Immature natural killer cell (primary cell): ENCODE measurements around the gene OR9A4. TPM values are rescaled to one million over a fixed set of nuclear protein-coding genes. Genes with fewer than 3 reads are reported as not detected.

Source experiments
- DNase-seq, 3 donors: peaks; one replicate each; pipeline ENCODE4 v3.0.0; 2022; ENCODE audit warnings: mixed read lengths in 1 of 3
- H3K27ac Mint-ChIP-seq, 6 donors: one replicate each; pipeline ENCODE4 v1.8.0; 2020; ENCODE audit warnings: mixed read lengths in 6 of 6, mild to moderate bottlenecking in 5 of 6, inconsistent platforms in 4 of 6, moderate library complexity in 3 of 6
- H3K27me3 Mint-ChIP-seq, 3 donors: one replicate each; pipeline ENCODE4 v1.8.0; 2020 to 2021; ENCODE audit warnings: low read depth in 3 of 3, mild to moderate bottlenecking in 3 of 3, mixed read lengths in 3 of 3, moderate library complexity in 3 of 3, inconsistent platforms in 1 of 3
- H3K36me3 Mint-ChIP-seq, 3 donors: one replicate each; pipeline ENCODE4 v1.8.0; 2020; ENCODE audit warnings: mixed read lengths in 3 of 3, inconsistent platforms in 2 of 3, mild to moderate bottlenecking in 2 of 3
- H3K4me1 Mint-ChIP-seq, 2 donors: one replicate each; pipeline ENCODE4 v1.8.0; 2020; ENCODE audit warnings: inconsistent platforms in 2 of 2, mild to moderate bottlenecking in 2 of 2, mixed read lengths in 2 of 2, moderate library complexity in 1 of 2
- H3K4me3 Mint-ChIP-seq, 5 donors: one replicate each; pipeline ENCODE4 v1.8.0; 2020; ENCODE audit warnings: mild to moderate bottlenecking in 5 of 5, mixed read lengths in 5 of 5, inconsistent platforms in 3 of 5, moderate library complexity in 3 of 5
- H3K9me3 Mint-ChIP-seq, 6 donors: one replicate each; pipeline ENCODE4 v1.8.0; 2020; ENCODE audit warnings: mild to moderate bottlenecking in 6 of 6, mixed read lengths in 6 of 6, inconsistent platforms in 4 of 6, moderate library complexity in 3 of 6
- polyA plus RNA-seq, 3 donors: library from polyadenylated mRNA; unstranded; fragments of 300-500 nt; fragmentation: Illumina TruSeq; gene quantifications; one replicate each; pipeline ENCODE4 v1.2.3, GENCODE V29; 2021

OR9A4 gene
- polyA plus RNA-seq, 3 donors from 2014 or later = not detected

DNA sequence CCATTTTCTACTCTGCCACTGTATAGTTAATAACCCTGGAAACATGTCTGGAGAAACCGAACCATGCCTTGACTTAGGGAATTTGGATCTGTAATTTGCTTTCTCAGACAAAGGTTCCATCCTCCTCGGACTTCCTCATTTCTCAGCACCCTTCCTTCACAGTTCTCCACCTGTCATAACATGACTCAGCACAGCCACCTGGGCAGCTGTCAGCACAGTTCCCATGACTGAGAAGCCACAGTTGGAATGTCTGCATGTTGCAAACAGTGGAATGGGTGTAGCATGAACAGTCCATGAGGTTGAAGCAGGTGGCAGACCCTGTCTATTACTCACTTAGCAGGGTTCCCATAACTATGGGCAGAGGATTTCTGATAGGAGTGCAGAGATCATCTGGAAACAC, 634 bp upstream of the OR9A4 start:
- peaks cover 0 to 4% (median 1%) of the 10 kb centered on the region in 6 donors for H3K9me3 Mint-ChIP-seq
- no peaks in the 10 kb centered on the region for H3K4me1 Mint-ChIP-seq
- peaks cover 0 to 4% (median 0%) of the 10 kb centered on the region in 3 donors for H3K27me3 Mint-ChIP-seq
- no peak overlapping the region for H3K4me3 Mint-ChIP-seq
- no peak for DNase-seq
- no peaks in the 10 kb centered on the region for H3K36me3 Mint-ChIP-seq
- H3K27ac Mint-ChIP-seq = no peak overlapping the region

DNA sequence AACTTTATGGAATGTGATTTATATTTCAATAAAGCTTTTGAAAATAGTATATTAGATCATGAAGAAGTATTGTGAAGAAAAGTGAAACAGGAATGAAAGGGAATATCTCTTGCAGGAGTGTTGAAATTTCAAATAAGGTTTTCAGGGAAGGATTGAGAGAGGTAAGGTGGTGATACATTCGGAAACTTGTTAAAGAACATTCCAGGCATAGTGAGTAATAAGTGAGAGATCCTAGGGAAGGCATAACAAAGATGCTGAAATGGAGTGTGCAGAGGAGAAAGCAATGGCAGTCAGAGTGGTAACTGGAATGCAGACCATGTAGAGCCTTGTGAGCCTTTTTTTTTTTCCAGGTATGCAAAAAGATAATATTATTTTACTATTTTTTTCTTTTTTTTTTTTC, 4.1 kb downstream of the OR9A4 start:
- Mint-ChIP-seq H3K4me3 (no peak overlapping the region), H3K27me3 (peaks cover 0 to 2% (median 0%) of the 10 kb centered on the region in 3 donors), H3K4me1 (no peaks in the 10 kb centered on the region), H3K36me3 (no peaks in the 10 kb centered on the region), H3K9me3 (peaks cover 0 to 4% (median 1%) of the 10 kb centered on the region in 6 donors), H3K27ac (no peak overlapping the region)
- DNase-seq = no peak

DNA sequence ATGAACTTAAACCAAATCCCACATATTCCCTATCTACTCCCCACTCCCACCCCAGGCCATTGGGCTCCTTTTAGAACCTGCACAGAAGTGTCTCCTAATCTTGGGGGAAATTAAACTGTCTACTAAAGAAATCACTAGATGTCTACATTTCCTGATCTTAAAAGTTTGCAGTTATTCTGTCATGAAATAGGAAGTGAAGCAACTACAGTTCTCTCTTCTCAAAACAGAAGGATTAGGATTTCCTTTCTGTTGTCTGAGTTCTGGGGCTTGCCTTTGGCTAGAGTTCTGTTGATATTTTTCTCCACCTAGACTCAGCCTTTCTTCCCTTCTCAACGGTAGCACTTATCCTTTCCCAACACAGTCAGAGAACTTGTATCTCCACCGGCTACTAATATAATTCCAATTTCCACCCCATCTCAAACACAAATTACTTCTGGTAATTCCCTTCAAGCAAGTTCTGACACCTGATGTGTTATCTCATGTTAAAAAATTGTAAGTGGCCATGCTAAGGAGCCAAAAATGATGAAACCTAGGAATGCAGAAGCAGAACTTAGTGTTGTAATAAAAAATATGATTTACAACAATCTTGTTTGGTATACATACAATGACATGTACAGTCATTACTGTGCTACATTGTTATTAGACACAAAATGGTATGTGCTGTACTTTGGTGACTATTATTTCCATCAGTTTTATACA, 12.1 kb downstream of the OR9A4 start:
- no peak overlapping the region for H3K27ac Mint-ChIP-seq
- no peaks in the 10 kb centered on the region for H3K36me3 Mint-ChIP-seq
- H3K27me3 Mint-ChIP-seq = peaks cover 0 to 3% (median 0%) of the 10 kb centered on the region in 3 donors
- no peaks in the 10 kb centered on the region for H3K4me1 Mint-ChIP-seq
- peaks cover 0 to 15% (median 6%) of the 10 kb centered on the region in 6 donors for H3K9me3 Mint-ChIP-seq
- DNase-seq = no peak
- no peak overlapping the region for H3K4me3 Mint-ChIP-seq

DNA sequence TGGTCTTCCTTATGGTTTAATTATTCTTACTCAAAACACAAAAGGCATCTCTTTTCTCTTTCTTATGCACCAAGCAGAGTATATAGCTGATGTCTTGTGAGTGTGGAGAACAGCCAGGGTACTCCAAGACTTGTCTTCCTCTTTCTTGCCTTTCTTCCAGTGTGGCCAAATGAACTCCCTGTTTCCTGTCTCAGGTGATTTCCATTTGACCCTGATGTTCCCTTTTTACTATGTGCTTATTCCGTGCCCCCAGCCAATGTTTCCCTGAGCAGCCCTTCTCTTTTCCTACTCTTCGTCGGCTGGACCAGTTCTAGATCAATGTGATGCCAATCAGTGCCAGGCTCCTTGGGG, 12.6 kb downstream of the OR9A4 start:
- DNase-seq = no peak
- H3K9me3 Mint-ChIP-seq = peaks cover 0 to 15% (median 6%) of the 10 kb centered on the region in 6 donors
- H3K4me3 Mint-ChIP-seq = no peak overlapping the region
- H3K36me3 Mint-ChIP-seq = no peaks in the 10 kb centered on the region
- H3K27me3 Mint-ChIP-seq = peaks cover 0 to 3% (median 0%) of the 10 kb centered on the region in 3 donors
- no peak overlapping the region for H3K27ac Mint-ChIP-seq
- H3K4me1 Mint-ChIP-seq = no peaks in the 10 kb centered on the region

DNA sequence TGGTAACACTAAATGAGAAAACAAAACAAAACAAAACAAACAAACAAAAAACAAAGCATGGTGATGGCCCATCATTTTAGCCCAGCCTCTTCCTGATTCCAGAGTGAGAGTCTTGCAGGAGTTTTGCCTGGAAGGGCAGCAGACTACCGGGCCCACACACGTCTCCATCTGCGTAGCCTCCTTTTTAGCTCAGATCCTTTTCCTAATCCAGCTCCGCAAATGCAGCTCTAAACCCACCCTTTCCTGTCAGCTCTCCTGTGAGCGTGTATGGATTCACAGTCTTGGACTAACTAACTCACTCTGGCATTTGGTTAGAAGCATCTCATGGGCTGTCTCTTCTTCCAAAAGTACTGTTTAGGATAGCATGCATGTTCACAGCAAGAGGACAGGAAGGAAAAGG, 14.0 kb downstream of the OR9A4 start:
- Mint-ChIP-seq H3K27me3 (peaks cover 0 to 3% (median 0%) of the 10 kb centered on the region in 3 donors), H3K27ac (no peak overlapping the region), H3K9me3 (peaks cover 0 to 15% (median 6%) of the 10 kb centered on the region in 6 donors), H3K36me3 (no peaks in the 10 kb centered on the region), H3K4me1 (no peaks in the 10 kb centered on the region), H3K4me3 (no peak overlapping the region)
- DNase-seq = no peak

DNA sequence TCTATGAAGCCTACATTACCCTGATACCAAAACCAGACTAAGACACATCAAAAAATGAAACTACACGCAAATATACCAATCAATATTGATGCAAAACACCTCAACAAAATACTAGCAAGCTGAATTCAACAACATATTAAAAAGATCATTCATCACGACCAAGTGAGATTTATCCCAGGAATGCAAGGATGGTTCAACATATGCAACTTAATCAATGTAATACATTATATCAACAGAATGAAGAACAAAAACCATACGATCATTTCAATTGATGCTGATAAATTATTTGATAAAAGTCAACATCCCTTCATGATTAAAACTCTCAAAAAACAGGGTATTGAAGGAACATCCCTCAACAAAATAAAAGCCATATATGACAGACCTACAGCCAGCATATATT, 24.9 kb downstream of the OR9A4 start:
- H3K4me1 Mint-ChIP-seq = no peaks in the 10 kb centered on the region
- peaks cover 0 to 3% (median 0%) of the 10 kb centered on the region in 3 donors for H3K27me3 Mint-ChIP-seq
- no peak overlapping the region for H3K4me3 Mint-ChIP-seq
- peaks cover 9 to 30% (median 25%) of the 10 kb centered on the region in 6 donors for H3K9me3 Mint-ChIP-seq
- H3K27ac Mint-ChIP-seq = no peak overlapping the region
- DNase-seq = no peak
- H3K36me3 Mint-ChIP-seq = no peaks in the 10 kb centered on the region

DNA sequence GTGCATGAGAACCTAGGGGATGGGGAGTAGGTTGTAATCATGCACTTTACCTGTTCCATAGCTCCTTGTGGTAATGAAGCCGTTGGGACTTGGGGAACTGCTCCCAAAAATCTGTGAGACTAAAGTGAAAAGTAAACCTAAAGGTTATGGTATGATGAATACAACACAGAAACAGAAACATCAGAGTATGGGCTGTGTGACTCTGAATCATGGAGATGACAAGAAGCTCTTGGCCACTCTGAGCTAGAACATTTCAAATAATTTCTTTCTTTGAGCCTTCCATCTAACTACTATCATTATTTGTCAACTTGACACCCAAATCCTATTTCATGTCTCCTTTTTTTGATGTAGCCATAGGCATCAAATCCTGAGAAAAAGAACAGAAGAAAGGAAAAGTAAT, 27.6 kb downstream of the OR9A4 start:
- H3K4me1 Mint-ChIP-seq = no peaks in the 10 kb centered on the region
- no peak for DNase-seq
- H3K9me3 Mint-ChIP-seq = peaks cover 9 to 29% (median 25%) of the 10 kb centered on the region in 6 donors
- H3K27me3 Mint-ChIP-seq = peaks cover 0 to 5% (median 0%) of the 10 kb centered on the region in 3 donors
- H3K4me3 Mint-ChIP-seq = no peak overlapping the region
- H3K36me3 Mint-ChIP-seq = no peaks in the 10 kb centered on the region
- no peak overlapping the region for H3K27ac Mint-ChIP-seq

DNA sequence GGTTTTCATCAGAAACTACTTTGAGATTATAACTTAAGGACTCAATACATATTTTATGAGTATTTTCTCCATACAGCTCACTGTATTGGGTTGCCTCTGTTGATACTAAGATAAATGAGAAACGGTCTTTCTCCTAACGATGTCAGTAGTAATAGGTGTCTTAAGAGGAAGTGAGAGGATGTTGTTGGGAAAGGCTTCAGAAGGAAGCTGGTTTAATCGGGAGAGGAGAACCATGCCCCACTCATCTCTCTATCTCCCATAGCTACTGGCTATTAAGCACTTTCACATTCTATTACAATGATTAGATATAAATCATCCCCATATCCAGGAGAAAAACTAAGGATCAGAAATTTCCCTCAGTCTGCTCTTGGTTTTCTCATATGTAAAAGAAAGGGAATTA, 28.6 kb downstream of the OR9A4 start:
- H3K36me3 Mint-ChIP-seq = no peaks in the 10 kb centered on the region
- no peak overlapping the region for H3K4me3 Mint-ChIP-seq
- peaks cover 0 to 5% (median 0%) of the 10 kb centered on the region in 3 donors for H3K27me3 Mint-ChIP-seq
- peaks cover 8 to 25% (median 22%) of the 10 kb centered on the region in 6 donors for H3K9me3 Mint-ChIP-seq
- H3K27ac Mint-ChIP-seq = no peak overlapping the region
- no peak for DNase-seq
- no peaks in the 10 kb centered on the region for H3K4me1 Mint-ChIP-seq

DNA sequence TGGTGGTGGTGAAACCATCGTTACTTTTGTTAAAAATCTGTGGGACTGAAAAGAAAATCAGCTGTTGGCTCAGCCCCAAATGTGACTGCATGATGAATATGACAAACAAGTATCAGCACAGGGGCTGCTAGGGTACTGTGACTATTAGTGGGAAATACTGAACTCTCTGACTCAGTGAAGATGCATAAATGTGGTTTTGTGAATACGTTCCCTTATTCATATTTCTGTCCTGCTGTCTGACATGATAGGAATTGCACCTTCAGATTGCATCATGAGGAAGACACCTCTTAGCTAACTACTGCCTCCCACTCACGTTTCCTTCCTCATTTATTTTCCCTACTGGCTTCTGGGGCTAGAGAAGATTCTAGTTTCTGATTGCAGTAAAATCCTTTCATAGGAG, 29.2 kb downstream of the OR9A4 start:
- Mint-ChIP-seq H3K27ac (no peak overlapping the region), H3K27me3 (peaks cover 0 to 5% (median 0%) of the 10 kb centered on the region in 3 donors), H3K4me3 (no peak overlapping the region), H3K4me1 (no peaks in the 10 kb centered on the region), H3K9me3 (peaks cover 6 to 20% (median 18%) of the 10 kb centered on the region in 6 donors), H3K36me3 (no peaks in the 10 kb centered on the region)
- no peak for DNase-seq

DNA sequence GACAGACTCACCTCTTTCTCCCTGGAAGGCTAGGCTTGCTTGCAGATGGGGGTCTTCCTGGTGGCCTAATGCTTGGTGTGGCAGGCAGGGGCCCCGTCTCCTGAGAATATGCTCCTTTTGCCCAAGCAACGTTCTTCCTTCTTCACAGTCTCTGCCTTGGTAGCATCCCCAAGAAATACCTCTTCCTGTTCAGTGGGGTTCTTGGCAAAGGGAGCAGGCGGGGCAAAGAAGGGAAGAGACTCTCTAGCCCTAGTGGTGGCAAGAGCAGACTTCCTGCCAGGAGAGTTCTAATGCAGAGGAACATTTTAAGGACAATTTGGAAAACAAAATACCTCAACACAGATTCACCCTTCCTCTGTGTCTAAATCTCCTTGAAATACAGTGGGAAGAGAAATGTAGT, 30.6 kb downstream of the OR9A4 start, which contains the start of gene CLEC5A:
TSS of gene CLEC5A (minus strand) at position 179 of the 400 bp plus-strand sequence. CDS start 682 bp downstream, outside the sequence.
- peaks cover 0 to 5% (median 2%) of the 10 kb centered on the region in 3 donors for H3K27me3 Mint-ChIP-seq
- no peaks in the 10 kb centered on the region for H3K4me1 Mint-ChIP-seq
- no peak within 1 kb of the TSS for H3K27ac Mint-ChIP-seq
- no peak for DNase-seq
- peaks cover 0 to 8% (median 4%) of the 10 kb centered on the region in 6 donors for H3K9me3 Mint-ChIP-seq
- no peak within 1 kb of the TSS for H3K4me3 Mint-ChIP-seq
- H3K36me3 Mint-ChIP-seq = no peaks in the 10 kb centered on the region

DNA sequence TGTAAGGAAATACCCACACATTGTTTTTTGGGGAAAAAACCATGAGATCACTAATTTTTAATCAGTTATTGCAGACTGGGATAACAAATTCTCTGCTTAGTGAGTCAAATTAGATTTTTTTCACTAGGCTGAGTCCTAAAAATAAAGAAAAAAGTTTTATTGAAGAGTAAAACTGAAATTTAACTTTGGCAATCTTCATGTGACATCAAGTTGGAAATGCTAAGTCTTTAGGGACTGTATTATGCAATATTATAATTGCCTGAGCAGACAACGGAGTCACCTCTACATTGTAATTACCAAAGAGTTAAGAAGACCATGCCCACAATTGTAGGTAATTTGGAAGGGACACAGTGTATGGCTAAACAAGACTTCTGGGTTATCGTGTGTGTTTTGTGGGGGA, 32.8 kb downstream of the OR9A4 start:
- Mint-ChIP-seq H3K27ac (no peak overlapping the region), H3K4me1 (no peaks in the 10 kb centered on the region), H3K27me3 (peaks cover 0 to 3% (median 3%) of the 10 kb centered on the region in 3 donors), H3K9me3 (peaks cover 0 to 3% (median 0%) of the 10 kb centered on the region in 6 donors), H3K4me3 (no peak overlapping the region), H3K36me3 (no peaks in the 10 kb centered on the region)
- DNase-seq = no peak

DNA sequence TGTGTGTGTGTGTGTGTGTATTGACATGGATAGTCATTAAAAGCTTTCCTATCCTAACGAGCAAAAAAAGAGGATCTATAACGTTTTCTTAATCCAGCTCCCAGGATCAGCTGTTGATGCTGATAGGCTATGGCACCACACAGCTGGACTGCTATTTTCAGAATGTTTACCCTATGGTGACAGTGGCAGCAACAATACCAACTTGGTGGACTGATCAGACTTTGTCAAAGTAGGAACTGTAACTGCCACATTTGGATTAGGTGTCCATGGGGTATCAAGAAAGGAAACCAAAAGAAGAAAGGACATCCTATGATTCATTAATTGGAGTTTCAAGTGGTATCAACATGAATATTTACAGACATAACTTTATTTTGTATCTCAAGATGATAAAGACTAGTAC, 33.3 kb downstream of the OR9A4 start:
- Mint-ChIP-seq H3K4me3 (no peak overlapping the region), H3K27ac (no peak overlapping the region), H3K4me1 (no peaks in the 10 kb centered on the region), H3K9me3 (peaks cover 0 to 3% (median 0%) of the 10 kb centered on the region in 6 donors), H3K27me3 (peaks cover 0 to 3% (median 3%) of the 10 kb centered on the region in 3 donors), H3K36me3 (no peaks in the 10 kb centered on the region)
- no peak for DNase-seq

DNA sequence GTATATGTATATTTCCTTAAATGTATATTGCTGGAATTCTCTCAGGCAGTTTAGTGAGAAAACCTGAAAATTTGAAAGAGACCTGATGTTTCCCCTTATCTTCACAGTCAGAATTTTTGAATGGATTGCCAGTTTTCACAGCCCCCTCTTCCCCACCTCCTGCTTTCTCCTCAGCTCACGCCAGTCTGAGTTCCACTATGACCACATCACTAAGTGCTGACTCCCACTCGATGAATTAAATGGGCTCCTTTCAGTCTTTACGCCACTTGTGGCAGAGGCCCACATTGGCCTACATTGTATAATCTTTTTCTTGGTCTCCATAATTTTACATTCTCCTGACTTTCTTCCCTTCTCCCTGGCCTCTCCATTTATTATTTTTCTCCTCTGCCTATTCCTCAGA, 33.7 kb downstream of the OR9A4 start:
- Mint-ChIP-seq H3K27ac (no peak overlapping the region), H3K36me3 (no peaks in the 10 kb centered on the region), H3K4me3 (no peak overlapping the region), H3K9me3 (peaks cover 0 to 3% (median 0%) of the 10 kb centered on the region in 6 donors), H3K4me1 (no peaks in the 10 kb centered on the region), H3K27me3 (peaks cover 0 to 5% (median 3%) of the 10 kb centered on the region in 3 donors)
- DNase-seq = no peak

DNA sequence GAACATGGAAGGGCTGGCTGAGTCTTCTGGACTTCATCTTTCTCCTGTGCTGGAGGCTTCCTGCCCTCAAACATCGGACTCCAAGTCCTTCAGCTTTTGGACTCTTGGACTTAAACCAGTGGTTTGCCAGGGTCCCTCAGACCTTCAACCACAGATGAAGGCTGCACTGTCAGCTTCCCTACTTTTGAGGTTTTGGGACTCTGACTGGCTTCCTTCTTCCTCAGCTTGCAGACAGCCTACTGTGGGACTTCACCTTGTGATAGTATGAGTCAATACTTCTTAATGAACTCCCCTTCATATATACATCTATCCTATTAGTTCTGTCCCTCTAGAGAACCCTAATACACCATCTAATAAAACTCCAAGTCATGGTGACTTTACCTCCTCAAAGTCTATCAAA, 34.6 kb downstream of the OR9A4 start:
- no peaks in the 10 kb centered on the region for H3K36me3 Mint-ChIP-seq
- no peaks in the 10 kb centered on the region for H3K4me1 Mint-ChIP-seq
- no peak for DNase-seq
- no peak overlapping the region for H3K27ac Mint-ChIP-seq
- peaks cover 0 to 5% (median 3%) of the 10 kb centered on the region in 3 donors for H3K27me3 Mint-ChIP-seq
- peaks cover 0 to 3% (median 0%) of the 10 kb centered on the region in 6 donors for H3K9me3 Mint-ChIP-seq
- no peak overlapping the region for H3K4me3 Mint-ChIP-seq

DNA sequence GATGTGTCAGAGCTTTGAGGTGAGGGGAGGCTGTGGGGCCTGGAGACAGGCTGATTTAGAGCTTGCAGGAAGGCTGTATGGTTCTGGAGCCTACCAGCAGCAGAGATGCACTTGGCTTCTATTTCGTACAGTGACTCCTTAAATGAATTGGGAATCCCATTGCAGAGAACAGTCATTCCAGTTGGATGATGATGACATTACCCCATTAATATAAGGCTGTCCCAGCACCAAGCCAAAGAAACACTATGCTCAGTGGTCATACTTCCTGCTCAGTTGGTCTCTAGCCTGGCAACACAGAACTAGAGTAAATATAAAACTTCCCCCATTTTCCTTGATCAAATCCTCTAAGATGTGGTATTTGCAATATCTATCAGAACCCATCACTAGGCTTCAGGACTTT, 36.3 kb downstream of the OR9A4 start:
- no peak overlapping the region for H3K27ac Mint-ChIP-seq
- H3K36me3 Mint-ChIP-seq = no peaks in the 10 kb centered on the region
- DNase-seq = no peak
- H3K4me1 Mint-ChIP-seq = no peaks in the 10 kb centered on the region
- peaks cover 0 to 3% (median 0%) of the 10 kb centered on the region in 6 donors for H3K9me3 Mint-ChIP-seq
- no peak overlapping the region for H3K4me3 Mint-ChIP-seq
- H3K27me3 Mint-ChIP-seq = peaks cover 0 to 9% (median 0%) of the 10 kb centered on the region in 3 donors
